Vagina (tissue), 2 donors: Measurements from ENCODE around the gene RAB7B.

Source experiments
- CTCF ChIP-seq, 3 experiments: fragments of 450-650 bp in 2 of 3; fragments of 200-600 bp in 1 of 3; sonication (generic) in 1 of 3; IDR thresholded peaks; one replicate each; pipeline ENCODE4 v1.5.1; 2017 to 2019; ENCODE audit warnings: antibody characterized with exemption in 3 of 3, mild to moderate bottlenecking in 2 of 3, moderate library complexity in 2 of 3
- POLR2AphosphoS5 ChIP-seq, 2 donors: sonication (generic); formaldehyde crosslinking; IDR thresholded peaks; one replicate each; pipeline ENCODE4 v1.9.0; 2017; ENCODE audit warnings: antibody characterized with exemption in 2 of 2, mild to moderate bottlenecking in 2 of 2, low read depth in 1 of 2; ENCODE audit not compliant: insufficient read depth in 1 of 2

DNA sequence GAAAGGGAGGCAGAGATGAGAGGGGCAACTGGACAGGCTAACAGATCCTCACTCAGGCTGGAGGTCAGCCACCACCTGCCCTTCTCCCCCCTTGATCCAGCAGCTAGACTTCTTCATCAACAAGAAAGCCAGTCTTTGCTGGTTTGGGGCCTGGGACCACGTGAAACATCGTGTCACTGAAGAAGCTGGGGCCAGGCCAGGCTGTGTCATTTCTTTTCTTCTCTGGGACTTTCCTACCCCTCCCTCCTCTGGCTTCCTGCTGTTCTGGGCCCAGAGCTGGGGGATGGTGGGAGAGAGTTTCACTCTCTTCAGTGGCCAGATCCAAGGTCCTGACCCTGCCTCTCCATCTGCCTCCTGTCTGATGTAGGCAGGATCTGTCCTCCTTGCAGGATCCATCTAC lies 41.8 kb downstream of the RAB7B start:
- TF ChIP-seq POLR2AphosphoS5 (IDR thresholded peaks at IDR 0.05; ENCODE audit: insufficient read depth in 1 of 2, low read depth in 1 of 2) (no peak), CTCF (IDR thresholded peaks at IDR 0.05) (no peak)
